K562 (cell line): ENCODE measurements around the gene FAM118B. TPM values are rescaled to one million over a fixed set of nuclear protein-coding genes. Genes with fewer than 3 reads are reported as not detected.
A peak's percentile ranks its signal among the peaks of the same experiment; 100 is the strongest.

Experiments used
- CCNT2 ChIP-seq: IDR thresholded peaks from 2 replicates; pipeline ENCODE4 v1.6.1; 2011; ENCODE audit warnings: borderline replicate concordance, low read depth, mild to moderate bottlenecking, moderate library complexity, mixed read lengths, low read length; ENCODE audit not compliant: insufficient read length; ENCODE audit errors: extremely low read depth
- CHD1 ChIP-seq: fragments of 200-600 bp; sonication (generic); IDR thresholded peaks from one replicate; pipeline ENCODE4 v1.6.1; 2012; ENCODE audit warnings: mild to moderate bottlenecking, moderate library complexity, low read length, inconsistent platforms
- DNMT1 ChIP-seq: fragments of 450-650 bp; IDR thresholded peaks from 2 replicates; pipeline ENCODE4 v1.6.1; 2016; ENCODE audit warnings: antibody characterized with exemption, mild to moderate bottlenecking
- ETS2 ChIP-seq: IDR thresholded peaks from 2 replicates; pipeline ENCODE4 v1.6.1; 2016; ENCODE audit warnings: borderline replicate concordance, missing genetic modification characterization, mild to moderate bottlenecking, moderate library complexity, missing compliant biosample characterization; ENCODE audit not compliant: poor library complexity, severe bottlenecking
- FOXJ3 ChIP-seq: sonication (generic); formaldehyde crosslinking; IDR thresholded peaks from 2 replicates; pipeline ENCODE4 v1.4.0; 2020; ENCODE audit warnings: mild to moderate bottlenecking, missing genetic modification reagents
- GATAD2A ChIP-seq: fragments of 450-650 bp; IDR thresholded peaks from 2 replicates; pipeline ENCODE4 v1.6.1; 2017
- HDAC2 ChIP-seq: fragments of 450-650 bp; IDR thresholded peaks from 2 replicates; pipeline ENCODE4 v1.6.1; 2016; ENCODE audit warnings: mild to moderate bottlenecking
- MEIS2 ChIP-seq: fragments of 450-650 bp; IDR thresholded peaks from 2 replicates; pipeline ENCODE4 v1.6.1; 2014; ENCODE audit warnings: mild to moderate bottlenecking; ENCODE audit not compliant: partially characterized antibody
- POLR2B ChIP-seq: fragments of 450-650 bp; IDR thresholded peaks from 2 replicates; pipeline ENCODE4 v1.6.1; 2018; ENCODE audit warnings: low read depth; ENCODE audit not compliant: partially characterized antibody
- PTBP1 ChIP-seq: fragments of 200-400 bp; formaldehyde crosslinking; IDR thresholded peaks from 2 replicates; pipeline ENCODE4 v1.6.1; 2017; ENCODE audit warnings: low read depth, low read length
- RNF2 ChIP-seq: sonication (generic); IDR thresholded peaks from 2 replicates; pipeline ENCODE4 v1.6.1; 2016
- TFE3 ChIP-seq: fragments of 450-650 bp; formaldehyde crosslinking; IDR thresholded peaks from 2 replicates; pipeline ENCODE4 v1.4.0; 2020; ENCODE audit warnings: mild to moderate bottlenecking, mixed read lengths
- THAP7 ChIP-seq: fragments of 250-450 bp; sonication (Bioruptor Pico); IDR thresholded peaks from 2 replicates; pipeline ENCODE4 v1.5.0; 2021
- XRCC5 ChIP-seq: fragments of 200-400 bp; formaldehyde crosslinking; IDR thresholded peaks from 2 replicates; pipeline ENCODE4 v1.6.1; 2017; ENCODE audit warnings: low read depth, mild to moderate bottlenecking, low read length
- ZKSCAN8 ChIP-seq: fragments of 200-800 bp; sonication (Bioruptor generic); IDR thresholded peaks from 2 replicates; pipeline ENCODE4 v1.6.1; 2016; ENCODE audit warnings: missing genetic modification characterization, missing compliant biosample characterization
- polyA plus RNA-seq, 8 experiments: library from polyadenylated mRNA; depleted of rRNA in 4 of 8; stranded (reverse) in 5 of 8; unstranded in 3 of 8; fragments of >200 nt; fragmentation: Nextera tagmentation in 2 of 8; fragmentation: Illumina TruSeq in 1 of 8; extraction: Ambion mirVana in 2 of 8; extraction: Trizol in 1 of 8; gene quantifications; 2 replicates each; pipeline versions ENCODE4 v1.2.1 to v1.2.3, GENCODE V29; 2011 to 2014; ENCODE audit warnings: inconsistent platforms in 1 of 8, missing spikeins in 1 of 8
- total RNA-seq, 7 experiments: library from RNA; depleted of rRNA in 6 of 7; stranded (reverse); fragments of >200 nt in 6 of 7; fragmentation: Illumina TruSeq in 2 of 7; extraction: Trizol in 2 of 7; gene quantifications; 2 replicates each; pipeline versions ENCODE4 v1.2.1 to v1.2.3, GENCODE V29; 2011 to 2021; ENCODE audit warnings: low replicate concordance in 1 of 7
- TF ChIP-seq, protein P1 (sequence below): fragments of 450-650 bp; IDR thresholded peaks from one replicate; pipeline ENCODE4 v1.6.1; 2018; ENCODE audit warnings: mild to moderate bottlenecking, moderate library complexity; ENCODE audit not compliant: partially characterized antibody
- TF ChIP-seq, protein P2 (sequence below), 2 experiments: fragments of 200-800 bp in 1 of 2; sonication (Bioruptor generic) in 1 of 2; sonication (generic) in 1 of 2; formaldehyde crosslinking in 1 of 2; IDR thresholded peaks in 1 of 2; conservative IDR thresholded peaks in 1 of 2; 2 replicates each; pipeline versions ENCODE4 v1.5.0 to v1.6.1; 2016 to 2020; ENCODE audit warnings: missing compliant biosample characterization in 1 of 2, missing genetic modification characterization in 1 of 2, missing genetic modification reagents in 1 of 2
- TF ChIP-seq, protein P3 (sequence below): fragments of 200-800 bp; sonication (Bioruptor generic); IDR thresholded peaks from 2 replicates; pipeline ENCODE4 v1.6.1; 2016; ENCODE audit warnings: missing genetic modification characterization, missing compliant biosample characterization

FAM118B gene
- total and polyA plus RNA-seq, 9 of the 15 experiments (the other 6 are each of a cell fraction or from before 2014, with no cell fraction given) = 12.0 to 49.0 (median 22.1) TPM

DNA sequence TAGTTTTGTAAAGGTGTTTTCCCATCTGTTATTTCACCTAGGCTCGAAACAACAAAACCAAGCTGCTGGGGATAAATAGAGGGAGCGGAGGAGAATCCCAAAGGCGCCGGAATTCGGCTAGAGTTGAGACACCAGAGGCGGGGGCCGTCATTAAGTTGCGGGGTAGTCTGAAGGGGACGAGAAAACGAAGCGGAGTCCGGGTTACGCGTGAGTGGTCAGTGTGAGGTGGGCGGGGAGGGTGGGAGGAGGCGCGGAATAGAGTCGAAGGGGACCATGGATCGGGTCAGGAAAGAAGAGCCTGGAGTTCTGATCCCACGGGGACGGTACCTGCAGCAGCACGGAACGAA lies 56.8 kb downstream of the FAM118B start (continued):
- TF ChIP-seq CCNT2 (no peak), XRCC5 (no peak), PTBP1 (0 out of 2 replicates have a peak, but pooled peaks have one; percentile 22), DNMT1 (no peak), TFE3 (CRISPR knock-in tag) (no peak), ETS2 (tag) (no peak), GATAD2A (no peak), THAP7 (CRISPR knock-in tag) (no peak), MEIS2 (no peak), POLR2B (no peak), HDAC2 (no peak), FOXJ3 (CRISPR knock-in tag) (no peak), ZKSCAN8 (no peak), RNF2 (no peak), CHD1 (peak; percentile 43)
- TF ChIP-seq, protein P1, sequence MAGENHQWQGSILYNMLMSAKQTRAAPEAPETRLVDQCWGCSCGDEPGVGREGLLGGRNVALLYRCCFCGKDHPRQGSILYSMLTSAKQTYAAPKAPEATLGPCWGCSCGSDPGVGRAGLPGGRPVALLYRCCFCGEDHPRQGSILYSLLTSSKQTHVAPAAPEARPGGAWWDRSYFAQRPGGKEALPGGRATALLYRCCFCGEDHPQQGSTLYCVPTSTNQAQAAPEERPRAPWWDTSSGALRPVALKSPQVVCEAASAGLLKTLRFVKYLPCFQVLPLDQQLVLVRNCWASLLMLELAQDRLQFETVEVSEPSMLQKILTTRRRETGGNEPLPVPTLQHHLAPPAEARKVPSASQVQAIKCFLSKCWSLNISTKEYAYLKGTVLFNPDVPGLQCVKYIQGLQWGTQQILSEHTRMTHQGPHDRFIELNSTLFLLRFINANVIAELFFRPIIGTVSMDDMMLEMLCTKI = no peak
- TF ChIP-seq, protein P2, sequence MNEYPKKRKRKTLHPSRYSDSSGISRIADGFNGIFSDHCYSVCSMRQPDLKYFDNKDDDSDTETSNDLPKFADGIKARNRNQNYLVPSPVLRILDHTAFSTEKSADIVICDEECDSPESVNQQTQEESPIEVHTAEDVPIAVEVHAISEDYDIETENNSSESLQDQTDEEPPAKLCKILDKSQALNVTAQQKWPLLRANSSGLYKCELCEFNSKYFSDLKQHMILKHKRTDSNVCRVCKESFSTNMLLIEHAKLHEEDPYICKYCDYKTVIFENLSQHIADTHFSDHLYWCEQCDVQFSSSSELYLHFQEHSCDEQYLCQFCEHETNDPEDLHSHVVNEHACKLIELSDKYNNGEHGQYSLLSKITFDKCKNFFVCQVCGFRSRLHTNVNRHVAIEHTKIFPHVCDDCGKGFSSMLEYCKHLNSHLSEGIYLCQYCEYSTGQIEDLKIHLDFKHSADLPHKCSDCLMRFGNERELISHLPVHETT (CRISPR knock-in tag; conservative IDR thresholded peaks at IDR 0.05 in 1 of 2, IDR thresholded peaks at IDR 0.05 in 1 of 2) = no peak
- TF ChIP-seq, protein P3, sequence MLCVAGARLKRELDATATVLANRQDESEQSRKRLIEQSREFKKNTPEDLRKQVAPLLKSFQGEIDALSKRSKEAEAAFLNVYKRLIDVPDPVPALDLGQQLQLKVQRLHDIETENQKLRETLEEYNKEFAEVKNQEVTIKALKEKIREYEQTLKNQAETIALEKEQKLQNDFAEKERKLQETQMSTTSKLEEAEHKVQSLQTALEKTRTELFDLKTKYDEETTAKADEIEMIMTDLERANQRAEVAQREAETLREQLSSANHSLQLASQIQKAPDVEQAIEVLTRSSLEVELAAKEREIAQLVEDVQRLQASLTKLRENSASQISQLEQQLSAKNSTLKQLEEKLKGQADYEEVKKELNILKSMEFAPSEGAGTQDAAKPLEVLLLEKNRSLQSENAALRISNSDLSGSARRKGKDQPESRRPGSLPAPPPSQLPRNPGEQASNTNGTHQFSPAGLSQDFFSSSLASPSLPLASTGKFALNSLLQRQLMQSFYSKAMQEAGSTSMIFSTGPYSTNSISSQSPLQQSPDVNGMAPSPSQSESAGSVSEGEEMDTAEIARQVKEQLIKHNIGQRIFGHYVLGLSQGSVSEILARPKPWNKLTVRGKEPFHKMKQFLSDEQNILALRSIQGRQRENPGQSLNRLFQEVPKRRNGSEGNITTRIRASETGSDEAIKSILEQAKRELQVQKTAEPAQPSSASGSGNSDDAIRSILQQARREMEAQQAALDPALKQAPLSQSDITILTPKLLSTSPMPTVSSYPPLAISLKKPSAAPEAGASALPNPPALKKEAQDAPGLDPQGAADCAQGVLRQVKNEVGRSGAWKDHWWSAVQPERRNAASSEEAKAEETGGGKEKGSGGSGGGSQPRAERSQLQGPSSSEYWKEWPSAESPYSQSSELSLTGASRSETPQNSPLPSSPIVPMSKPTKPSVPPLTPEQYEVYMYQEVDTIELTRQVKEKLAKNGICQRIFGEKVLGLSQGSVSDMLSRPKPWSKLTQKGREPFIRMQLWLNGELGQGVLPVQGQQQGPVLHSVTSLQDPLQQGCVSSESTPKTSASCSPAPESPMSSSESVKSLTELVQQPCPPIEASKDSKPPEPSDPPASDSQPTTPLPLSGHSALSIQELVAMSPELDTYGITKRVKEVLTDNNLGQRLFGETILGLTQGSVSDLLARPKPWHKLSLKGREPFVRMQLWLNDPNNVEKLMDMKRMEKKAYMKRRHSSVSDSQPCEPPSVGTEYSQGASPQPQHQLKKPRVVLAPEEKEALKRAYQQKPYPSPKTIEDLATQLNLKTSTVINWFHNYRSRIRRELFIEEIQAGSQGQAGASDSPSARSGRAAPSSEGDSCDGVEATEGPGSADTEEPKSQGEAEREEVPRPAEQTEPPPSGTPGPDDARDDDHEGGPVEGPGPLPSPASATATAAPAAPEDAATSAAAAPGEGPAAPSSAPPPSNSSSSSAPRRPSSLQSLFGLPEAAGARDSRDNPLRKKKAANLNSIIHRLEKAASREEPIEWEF (CRISPR knock-in tag) = no peak
